Medulla oblongata (tissue), 1 donor: Measurements from ENCODE around the gene NDUFV2.
"Not testable (repeated sequence)": the region's sequence is repeated elsewhere in the genome, so short reads cannot be mapped to it uniquely, and the experiment has no call there.

ENCODE experiments used
- DNase-seq: peaks from one replicate; pipeline ENCODE4 v3.0.0-alpha.2; 2015; ENCODE audit errors: extremely low spot score

Gene NDUFV2

DNA sequence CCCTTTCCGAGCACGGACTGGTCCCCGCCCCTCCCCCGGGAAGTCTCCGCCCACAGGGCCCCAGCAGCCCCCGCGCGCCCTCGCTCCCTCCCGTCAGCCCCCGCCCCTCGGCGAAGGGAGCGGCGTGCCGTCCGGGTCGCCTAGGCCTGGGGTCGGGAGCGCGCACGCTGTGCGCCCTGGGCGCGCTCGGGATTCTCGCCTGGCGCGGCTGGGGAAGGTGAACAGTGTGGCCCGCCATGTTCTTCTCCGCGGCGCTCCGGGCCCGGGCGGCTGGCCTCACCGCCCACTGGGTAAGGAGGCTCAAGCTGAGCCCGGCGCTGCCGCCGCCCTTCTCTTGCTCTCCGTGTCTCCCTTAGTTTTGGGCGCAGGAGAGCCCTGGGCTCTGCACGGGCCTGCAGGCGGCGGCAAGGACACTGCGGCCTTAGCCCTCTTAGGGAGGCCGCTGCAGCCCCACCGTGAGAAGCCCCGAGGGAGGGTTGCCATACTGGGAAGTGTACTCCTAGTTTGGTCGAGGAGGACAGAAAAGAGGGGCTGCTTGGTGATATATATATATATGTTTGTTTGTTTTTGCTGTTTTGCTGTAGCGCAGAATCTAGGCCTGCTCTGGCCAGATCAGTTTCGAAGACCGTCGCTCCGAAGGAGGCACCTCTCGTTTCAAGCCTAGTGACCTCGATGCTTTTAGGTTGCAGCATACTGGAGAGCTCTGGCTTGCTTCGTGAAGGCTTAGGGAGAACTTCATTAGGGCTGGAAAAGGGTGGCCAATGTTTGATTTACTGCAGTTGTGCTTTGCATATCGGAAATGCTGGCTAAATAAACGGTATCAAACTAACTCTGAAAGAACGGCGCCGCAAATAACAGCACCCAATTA lies at the start of gene NDUFV2:
TSS of gene NDUFV2 (plus strand) at position 192 of the 868 bp plus-strand sequence. CDS start at position 237, 45 bp downstream.
- peak; percentile 97 for DNase-seq

DNA sequence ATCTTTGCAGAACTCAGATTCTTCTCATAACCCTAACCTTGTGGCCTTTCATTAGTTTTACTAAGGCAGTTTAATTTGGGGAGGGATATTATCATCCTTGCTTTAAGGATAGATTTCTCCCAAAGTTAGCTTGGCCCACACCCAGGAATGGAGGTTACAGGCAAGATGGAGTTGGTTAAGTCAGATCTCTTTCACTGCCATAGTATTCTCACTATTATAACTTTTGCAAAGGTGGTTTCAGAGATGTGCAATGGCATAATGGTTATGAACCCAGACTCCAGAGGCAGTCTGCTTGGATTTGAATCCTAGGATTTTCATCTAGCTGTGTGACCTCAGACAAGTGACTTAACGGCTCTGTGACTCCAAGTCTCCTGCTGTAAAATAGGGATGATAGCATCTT lies 48.7 kb upstream of the NDUFV2 start:
- DNase-seq = no peak

DNA sequence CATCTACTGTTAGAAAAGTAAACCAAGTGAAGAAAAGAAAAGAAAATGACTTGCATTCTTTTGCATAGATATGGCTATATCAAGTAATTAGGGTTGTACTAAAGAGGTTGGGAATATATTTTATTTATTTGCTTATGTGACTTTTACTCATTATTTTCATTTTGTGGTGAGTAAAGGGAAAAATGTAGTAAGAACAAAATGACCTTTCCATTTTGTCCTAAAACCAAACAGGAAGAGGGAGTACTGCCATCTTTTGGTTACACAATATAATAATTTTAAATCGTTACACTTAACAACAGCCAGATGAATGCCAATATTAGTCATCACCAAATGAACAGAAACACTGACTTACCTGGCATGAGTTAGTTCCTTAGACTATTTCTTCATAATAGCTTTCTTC lies 47.3 kb upstream of the NDUFV2 start:
- DNase-seq = peak; percentile 14

DNA sequence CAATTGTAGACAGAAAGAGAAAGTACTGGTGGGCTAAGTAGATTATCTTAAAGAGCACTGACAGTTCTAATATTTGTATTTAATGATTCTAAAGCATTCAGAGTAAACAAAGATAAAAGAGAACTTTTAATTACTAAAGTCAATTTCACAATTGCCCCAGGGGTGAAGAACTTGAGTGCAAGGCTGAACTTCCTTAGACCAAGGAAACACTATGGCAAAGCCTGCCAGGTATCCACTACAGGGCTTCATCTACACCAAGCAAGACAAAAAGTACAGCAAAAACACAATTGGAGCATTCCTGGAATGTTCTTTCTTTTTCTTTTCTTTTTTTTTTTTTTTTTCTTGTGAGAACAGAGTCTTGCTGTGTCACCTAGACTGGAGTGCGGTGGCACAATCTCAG lies 46.9 kb upstream of the NDUFV2 start:
- DNase-seq = no peak

DNA sequence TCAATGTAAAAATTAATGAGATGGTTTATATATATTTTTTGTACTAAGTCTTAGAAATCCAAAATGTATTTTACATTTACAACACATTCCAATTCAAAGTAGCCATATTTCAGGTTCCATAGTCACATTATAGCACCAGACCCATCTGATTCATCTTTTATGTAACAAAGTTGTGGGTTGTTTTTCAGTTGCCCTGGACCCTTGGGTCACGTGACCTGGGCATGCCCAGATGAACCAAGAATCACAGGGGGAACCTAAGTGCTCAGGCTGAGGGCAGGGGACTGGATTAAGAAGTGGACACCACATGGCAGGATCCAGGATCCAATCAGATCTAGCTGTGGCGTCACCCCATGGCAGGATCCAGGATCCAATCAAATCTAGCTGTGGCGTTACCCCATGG lies 44.9 kb upstream of the NDUFV2 start:
- no peak for DNase-seq

DNA sequence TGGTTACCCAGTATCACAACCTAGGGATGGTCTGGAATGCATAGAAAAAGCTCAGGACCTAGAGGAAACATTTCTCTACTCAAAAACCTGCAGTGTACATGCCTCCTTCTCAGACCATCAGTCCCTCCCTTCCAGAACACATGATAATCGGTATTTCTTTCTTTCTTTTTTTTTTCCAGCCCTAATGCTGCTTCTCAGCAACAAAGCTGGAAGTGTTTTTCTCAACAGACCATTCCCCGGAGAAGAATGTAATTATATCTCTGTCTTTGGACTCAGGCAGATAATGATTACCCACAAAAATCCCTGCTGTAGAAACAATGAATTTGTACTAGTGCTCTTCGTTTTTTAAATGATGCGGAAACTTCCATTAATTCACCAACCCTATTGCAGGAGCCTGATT lies 44.1 kb upstream of the NDUFV2 start:
- DNase-seq = no peak

DNA sequence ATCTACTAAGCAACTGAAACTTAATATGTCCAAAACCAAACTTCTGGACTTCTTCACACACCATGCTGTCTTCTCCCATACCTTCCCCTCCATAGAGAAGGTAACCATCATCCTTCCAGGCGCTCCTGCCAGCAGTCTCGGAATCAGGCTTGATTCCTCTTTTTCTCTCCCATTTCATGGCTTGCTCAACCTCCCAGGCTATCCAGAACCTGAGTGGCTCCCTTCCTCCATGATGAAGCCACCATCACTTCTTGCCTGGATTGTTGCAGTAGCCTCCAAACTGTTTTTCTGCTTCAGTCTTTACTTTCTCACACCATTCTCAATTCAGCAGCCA lies 40.1 kb upstream of the NDUFV2 start:
- no peak for DNase-seq

DNA sequence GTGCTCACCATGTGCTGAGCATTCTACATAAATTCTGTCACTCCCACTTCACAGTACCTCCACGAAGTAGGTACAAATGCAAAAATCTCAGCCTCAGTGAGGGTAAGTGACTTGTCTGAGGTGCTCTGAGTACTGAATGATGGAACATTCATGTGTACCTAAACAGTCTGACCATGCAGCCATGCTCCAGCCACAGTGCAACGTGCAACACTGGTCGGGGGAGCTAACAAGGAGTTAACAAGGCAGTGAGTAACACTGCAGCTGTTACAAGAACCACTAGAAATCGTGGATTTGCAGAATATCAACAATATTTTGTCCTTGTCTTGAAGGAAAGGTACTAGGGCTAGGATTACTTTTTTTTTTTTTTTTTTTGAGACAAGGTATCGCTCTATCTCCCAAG lies 36.6 kb upstream of the NDUFV2 start:
- no peak for DNase-seq

DNA sequence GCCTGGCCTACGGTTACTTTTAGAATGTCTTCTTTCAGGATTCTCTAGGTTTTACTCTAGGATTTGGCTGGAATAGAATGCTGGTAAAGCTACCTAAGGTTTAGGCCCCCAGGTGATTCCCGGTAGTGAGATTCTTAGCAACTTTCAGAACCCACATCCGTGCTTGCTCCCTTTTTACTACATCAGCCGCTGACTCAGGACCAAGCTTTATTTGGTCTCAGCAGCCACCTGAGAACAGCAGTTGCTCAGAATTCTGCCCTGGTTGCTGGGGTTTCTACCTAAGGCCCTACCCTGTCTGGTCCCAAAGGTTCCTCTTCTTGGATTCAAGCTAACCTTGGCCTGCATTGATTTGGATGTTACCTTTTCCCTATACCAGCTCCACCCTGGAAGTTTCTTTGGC lies 36.1 kb upstream of the NDUFV2 start:
- DNase-seq = no peak

DNA sequence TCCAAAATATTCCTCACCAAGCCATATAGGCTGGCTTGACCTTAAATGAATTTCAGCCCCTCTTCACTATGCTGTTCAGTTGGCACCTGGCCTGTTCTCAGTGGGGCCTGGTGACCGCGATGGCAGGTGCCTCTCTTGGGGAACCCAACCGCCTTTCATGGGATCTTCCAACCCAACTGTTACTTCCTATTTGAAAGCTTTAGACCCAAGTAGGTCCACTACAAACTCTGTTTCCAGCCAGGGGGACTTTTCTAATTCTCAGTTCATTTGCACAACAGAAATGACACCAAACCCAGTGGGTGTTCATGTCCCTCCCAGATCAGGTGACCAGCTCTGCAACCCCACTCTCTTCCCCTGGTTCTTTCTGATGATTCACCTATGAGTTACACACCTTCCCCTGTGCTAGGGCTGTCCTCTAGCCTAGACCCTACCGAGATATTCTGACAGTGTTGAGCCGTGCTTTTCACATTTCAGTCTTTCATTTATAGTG lies 35.6 kb upstream of the NDUFV2 start:
- no peak for DNase-seq

DNA sequence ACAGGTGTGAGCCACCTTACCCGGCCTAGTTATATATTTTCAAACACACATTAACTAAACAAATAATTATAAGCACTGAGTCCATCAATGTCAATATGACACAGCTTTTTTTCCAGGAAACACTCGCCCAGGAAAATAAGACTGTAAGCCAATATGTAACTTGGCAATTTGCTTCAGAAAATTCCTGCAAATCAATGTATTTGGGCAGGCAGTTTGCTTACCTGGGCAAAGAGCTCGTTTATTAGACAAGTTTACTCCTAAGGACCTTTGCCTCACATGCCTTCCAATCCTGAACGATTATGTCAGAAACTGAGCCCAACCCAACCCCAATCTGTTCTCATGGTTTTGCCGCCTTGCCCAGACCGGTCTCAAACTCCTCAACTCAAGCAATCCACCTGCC lies 34.7 kb upstream of the NDUFV2 start:
- DNase-seq = no peak

DNA sequence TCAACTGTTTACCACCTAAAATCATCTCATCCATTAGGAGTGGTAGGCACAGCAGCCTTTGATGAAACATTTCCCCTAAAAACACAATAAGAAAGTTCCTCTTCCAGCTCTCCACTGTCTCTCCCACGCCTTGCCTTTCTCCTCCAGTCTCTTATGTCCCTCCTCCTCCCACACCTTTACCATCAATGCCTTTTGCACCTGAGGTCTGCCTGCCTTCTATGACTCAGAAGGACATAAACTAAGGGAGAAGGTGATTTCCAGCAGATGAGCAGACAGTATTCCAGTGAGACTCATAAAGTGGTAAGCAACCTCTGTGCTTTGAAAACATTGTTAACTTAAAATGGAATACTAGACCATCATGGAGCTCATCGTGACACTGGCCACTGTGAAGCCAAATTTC lies 34.2 kb upstream of the NDUFV2 start:
- no peak for DNase-seq

DNA sequence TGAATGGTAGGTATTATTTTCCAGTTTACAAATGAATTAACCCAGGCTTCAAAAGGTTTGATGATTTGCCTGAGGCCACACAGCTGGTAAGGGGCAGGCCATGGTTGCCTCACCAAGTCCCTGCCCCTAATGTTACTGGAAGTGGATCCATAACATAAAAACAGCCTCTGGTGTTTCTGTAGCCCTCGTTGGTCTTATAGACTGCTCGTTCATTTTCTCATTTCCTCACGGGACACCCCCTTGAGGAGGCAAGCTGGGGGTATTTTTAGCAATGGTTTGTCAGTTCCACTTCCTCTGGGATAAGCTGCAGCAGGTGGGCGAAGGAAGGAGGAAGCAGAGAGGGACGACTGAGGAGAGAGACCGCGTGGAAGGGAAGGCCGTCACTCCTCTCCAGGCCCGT lies 32.9 kb upstream of the NDUFV2 start:
- peak; percentile 48 for DNase-seq

DNA sequence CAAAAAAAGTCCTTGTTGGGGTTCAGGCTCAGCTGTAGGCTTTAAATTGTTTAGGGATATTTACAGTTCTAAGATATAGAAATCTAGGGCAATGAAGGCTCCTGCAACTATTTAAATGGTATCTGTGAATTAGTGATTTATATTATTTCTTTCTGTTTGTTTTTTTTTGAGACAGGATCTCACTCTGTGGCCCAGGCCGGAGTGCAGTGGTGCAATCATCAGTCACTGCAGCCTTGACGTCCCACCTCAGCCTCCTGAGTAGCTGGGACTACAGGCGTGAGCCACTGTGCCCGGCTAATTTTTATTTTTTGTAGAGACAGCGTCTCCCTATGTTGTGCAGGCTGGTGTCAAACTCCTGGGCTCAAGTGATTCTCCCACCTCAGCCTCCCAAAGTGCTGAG lies 32.3 kb upstream of the NDUFV2 start:
- DNase-seq = no peak

DNA sequence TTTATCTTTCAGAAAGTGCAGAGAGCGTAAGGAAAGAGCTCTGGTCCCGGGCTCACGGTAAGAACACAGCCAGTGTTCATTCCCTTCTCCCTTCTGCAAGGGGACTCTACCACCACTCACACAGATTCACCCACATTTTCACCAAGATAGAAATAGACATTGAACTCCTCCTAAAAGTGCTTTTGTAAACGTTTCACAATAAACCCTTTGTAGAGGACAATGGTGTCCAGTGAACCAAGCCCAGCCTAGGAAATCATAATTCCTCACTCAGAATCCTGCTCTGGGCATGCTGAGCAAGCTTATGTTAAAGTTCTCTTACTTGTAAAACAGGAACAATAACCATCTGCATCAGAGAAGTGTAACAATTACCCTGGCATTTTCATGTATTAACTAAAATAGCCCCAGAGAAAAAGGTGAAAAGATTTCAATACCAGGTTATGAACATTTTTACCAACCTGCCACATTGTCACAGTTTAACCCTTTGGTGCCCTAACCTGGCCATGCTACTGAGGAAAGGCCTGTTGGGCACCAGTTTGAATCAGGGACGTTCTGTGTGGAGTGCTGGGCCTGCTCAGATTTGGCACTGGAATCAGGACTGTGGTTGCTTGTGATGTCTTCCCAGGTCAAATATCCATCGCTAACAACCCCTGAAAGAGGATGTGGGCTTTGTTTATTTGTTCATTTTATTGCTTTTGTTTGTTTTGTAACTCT lies 22.5 kb upstream of the NDUFV2 start:
- DNase-seq = peak; percentile 85

DNA sequence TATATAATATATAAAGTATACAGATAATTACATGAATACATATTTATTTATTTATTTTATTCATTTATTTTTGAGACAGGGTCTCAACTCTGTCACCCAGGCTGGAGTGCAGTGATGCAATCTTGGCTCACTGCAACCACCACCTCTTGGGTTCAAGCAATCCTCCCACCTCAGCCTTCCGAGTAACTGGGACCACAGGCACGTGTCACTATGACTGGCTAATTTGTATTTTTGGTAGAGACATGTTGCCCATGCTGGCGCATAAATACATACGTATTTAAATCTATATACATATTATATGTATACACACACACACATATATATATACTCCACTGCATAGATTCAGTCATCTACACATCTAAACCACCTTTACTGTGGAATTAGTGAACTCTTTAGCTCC lies 20.6 kb upstream of the NDUFV2 start:
- DNase-seq = no peak

DNA sequence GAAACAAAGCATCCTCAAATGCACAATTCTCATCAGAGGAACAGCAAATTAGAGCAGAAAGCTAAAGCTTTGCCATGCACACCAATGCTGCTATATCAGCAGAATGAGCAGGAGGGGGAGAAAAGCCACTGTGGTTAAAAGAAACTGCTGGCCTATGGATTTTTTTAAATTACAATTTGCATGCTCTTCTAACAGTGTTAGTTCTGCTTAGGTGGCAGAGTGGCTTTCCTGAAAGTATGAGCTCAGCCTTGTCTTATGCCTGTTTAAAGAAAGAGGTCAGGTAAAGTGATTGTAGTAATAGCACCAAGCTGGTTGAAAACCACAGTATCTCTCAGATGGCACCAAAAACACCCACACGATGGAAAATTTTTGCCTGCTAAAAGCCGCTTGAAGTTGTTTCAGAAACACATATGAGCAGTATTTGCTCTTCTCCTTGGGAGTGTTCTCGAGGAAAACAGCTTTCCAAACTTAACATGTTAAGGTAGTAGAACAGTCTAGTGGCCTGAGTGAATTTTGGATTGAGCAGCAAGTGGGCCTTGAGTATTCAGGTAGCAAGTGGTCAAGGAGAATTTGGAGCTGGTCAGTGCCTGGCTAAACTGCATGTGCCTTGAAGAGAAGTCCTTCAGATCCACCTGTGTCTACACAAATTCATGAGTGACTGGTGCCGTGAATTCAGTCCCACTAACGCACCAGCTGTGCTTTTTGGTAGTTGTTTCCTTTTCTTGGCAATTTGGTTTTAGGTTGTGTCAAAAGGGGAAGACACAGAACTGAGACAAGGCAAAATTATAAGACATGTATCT lies 19.6 kb upstream of the NDUFV2 start:
- DNase-seq = no peak

DNA sequence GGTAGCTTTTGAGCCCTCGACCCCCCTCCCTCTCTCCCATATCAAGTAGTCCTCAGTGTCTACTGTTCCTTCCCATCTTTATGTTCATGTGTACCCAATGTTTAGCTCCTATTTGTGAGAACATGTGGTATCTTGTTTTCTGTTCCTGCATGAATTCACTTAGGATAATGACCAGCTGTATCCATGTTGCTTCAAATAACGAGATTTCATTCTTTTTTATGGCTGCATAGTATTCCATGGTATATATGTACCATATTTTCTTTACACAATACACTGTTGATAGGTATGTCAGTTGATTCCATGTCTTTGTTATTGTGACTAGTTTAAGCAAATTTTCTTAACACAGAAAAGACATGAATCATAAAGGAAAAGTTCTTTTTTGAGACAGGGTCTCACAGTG lies 16.5 kb upstream of the NDUFV2 start:
- no peak for DNase-seq

DNA sequence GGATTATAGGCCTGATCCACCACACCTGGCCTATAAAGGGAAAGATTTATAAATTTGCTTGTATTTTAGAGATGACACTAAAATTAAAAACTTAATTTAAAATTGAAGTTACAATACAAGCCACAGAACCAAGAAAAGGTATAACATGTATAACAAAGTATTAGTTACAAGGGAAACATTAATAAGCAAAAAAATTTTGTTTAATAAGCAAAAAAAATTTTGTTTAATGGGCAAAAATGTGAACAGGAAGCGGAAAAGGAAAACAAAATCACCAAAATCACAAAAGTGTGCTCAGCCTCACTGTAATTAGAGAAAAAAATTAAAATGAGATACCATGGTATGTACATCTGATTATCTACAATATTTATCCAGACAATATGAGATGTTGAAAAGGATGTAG lies 15.9 kb upstream of the NDUFV2 start:
- DNase-seq = no peak

DNA sequence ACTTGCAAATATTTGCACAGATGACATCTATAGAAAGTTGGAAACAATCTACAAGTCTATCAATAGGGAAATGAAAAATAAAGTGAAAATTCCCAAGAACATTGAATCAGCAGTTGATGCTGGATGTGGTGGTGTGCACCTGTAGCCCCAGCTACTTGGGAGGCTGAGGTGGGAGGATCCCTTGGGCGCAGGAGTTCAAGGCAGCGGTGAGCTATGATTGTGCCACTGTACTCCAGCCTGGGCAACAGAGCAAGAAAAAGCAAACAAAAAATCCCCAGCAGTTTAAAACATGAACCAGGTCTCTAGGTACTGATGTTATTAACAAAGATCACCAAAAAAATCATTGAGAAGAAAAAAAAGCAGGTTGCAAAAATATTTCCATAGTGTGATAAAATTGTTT lies 15.4 kb upstream of the NDUFV2 start:
- DNase-seq = no peak

DNA sequence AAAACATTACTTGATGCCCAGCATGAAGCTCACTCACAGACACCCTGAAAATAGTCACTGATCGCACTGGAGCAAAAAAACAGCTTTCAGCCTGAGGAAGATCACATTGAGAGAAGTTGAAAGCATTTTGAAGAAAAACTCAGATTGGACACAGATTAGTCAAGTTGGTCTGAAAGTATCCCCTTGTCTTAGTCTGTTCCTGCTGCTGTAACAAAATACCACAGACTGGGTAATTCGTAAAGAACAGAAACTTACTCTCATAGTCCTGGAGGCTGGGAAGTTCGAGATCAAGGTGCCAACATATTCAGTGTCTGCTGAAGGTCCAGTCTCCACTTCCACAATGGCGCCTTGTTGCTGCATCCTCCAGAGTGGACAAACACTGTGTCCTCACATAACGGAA lies 14.2 kb upstream of the NDUFV2 start:
- DNase-seq = no peak

DNA sequence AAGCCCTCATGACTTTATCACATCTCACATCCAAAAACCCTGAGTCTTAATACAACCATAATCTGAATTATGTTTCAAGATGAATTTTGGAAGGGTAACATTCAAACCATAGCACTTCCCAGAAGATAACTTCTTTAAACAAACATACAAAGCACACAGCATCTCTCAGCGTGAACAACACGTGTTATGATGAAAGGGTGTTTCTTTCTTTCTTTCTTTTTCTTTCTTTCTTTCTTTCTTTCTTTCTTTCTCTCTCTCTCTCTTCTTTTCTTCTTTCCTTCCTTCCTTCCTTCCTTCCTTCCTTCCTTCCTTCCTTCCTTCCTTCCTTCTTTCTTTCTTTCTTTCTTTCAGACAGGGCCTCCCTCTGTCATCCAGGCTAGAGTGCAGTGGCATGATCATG lies 13.8 kb upstream of the NDUFV2 start:
- not testable (repeated sequence) for DNase-seq
